Suprapubic skin (tissue), 3 donors: ENCODE results near the gene PASK.

ENCODE experiments used
- EP300 ChIP-seq: sonication (generic); formaldehyde crosslinking; IDR thresholded peaks from one replicate; pipeline ENCODE4 v1.6.1; 2017; ENCODE audit warnings: antibody characterized with exemption
- POLR2A ChIP-seq, 2 donors: fragments of 450-650 bp; IDR thresholded peaks; one replicate each; pipeline ENCODE4 v1.6.1; 2017; ENCODE audit warnings: antibody characterized with exemption in 2 of 2, mild to moderate bottlenecking in 2 of 2, moderate library complexity in 2 of 2
- TF ChIP-seq, protein P1 (sequence below), 2 donors: fragments of 200-600 bp in 1 of 2; fragments of 450-650 bp in 1 of 2; sonication (generic) in 1 of 2; IDR thresholded peaks; one replicate each; pipeline ENCODE4 v1.5.1; 2016 to 2019; ENCODE audit warnings: antibody characterized with exemption in 2 of 2, mild to moderate bottlenecking in 1 of 2, moderate library complexity in 1 of 2

DNA sequence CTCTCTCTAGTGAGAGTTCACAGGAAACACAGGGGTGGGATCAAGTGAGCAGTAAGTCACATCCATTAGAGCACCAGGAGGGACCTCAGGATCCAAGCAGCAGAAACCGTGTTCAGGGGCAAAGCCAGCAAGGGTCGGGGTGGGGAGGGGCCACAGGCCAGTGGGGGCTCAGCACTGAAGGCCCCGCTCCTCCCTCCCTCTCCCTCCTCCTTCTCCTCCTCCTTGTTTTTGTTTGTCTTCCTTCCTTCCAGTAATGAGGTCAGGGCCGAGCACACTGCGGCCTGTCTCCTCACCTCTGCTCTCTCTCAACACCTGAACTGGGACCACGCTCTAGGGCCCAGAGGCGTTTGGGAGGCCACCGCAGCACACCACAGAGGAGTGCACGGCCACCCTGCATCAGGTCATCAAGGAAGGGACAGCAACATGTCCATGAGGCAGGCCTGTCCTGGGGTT lies 68.1 kb downstream of the PASK start:
- no peak for TF ChIP-seq POLR2A (IDR thresholded peaks at IDR 0.05)
- TF ChIP-seq, protein P1, sequence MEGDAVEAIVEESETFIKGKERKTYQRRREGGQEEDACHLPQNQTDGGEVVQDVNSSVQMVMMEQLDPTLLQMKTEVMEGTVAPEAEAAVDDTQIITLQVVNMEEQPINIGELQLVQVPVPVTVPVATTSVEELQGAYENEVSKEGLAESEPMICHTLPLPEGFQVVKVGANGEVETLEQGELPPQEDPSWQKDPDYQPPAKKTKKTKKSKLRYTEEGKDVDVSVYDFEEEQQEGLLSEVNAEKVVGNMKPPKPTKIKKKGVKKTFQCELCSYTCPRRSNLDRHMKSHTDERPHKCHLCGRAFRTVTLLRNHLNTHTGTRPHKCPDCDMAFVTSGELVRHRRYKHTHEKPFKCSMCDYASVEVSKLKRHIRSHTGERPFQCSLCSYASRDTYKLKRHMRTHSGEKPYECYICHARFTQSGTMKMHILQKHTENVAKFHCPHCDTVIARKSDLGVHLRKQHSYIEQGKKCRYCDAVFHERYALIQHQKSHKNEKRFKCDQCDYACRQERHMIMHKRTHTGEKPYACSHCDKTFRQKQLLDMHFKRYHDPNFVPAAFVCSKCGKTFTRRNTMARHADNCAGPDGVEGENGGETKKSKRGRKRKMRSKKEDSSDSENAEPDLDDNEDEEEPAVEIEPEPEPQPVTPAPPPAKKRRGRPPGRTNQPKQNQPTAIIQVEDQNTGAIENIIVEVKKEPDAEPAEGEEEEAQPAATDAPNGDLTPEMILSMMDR (IDR thresholded peaks at IDR 0.05), result no peak
- TF ChIP-seq EP300, result no peak
